ENCODE measurements around the gene COL4A2.

Gene COL4A2

DNA sequence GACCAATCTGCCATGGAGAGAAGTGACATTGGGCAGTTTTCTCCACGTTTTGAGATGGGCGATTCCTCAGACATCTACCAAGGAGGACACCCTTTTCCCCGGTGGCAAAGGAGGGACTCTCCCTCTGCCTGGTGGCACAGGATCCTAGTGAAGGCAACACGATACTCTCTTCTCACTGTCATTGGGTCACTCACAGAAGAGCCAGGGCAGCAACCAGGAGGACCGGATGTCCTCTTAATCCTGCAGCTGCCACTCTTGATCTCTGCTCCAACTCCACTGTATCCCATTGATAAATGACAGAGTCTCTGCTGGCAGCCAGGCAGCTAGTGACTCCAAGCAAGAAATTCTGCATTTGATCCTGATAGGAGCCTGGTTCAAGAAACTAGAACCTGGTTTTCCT lies 42.2 kb downstream of the COL4A2 start:
- TF ChIP-seq, protein P1, sequence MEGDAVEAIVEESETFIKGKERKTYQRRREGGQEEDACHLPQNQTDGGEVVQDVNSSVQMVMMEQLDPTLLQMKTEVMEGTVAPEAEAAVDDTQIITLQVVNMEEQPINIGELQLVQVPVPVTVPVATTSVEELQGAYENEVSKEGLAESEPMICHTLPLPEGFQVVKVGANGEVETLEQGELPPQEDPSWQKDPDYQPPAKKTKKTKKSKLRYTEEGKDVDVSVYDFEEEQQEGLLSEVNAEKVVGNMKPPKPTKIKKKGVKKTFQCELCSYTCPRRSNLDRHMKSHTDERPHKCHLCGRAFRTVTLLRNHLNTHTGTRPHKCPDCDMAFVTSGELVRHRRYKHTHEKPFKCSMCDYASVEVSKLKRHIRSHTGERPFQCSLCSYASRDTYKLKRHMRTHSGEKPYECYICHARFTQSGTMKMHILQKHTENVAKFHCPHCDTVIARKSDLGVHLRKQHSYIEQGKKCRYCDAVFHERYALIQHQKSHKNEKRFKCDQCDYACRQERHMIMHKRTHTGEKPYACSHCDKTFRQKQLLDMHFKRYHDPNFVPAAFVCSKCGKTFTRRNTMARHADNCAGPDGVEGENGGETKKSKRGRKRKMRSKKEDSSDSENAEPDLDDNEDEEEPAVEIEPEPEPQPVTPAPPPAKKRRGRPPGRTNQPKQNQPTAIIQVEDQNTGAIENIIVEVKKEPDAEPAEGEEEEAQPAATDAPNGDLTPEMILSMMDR (IDR thresholded peaks at IDR 0.05), result no peak
- Histone ChIP-seq H3K27ac (peak overlapping the region; percentile 89 to 96), H3K4me3 (no peak overlapping the region)
- peak; percentile 57 for DNase-seq (ENCODE audit: low spot score)

DNA sequence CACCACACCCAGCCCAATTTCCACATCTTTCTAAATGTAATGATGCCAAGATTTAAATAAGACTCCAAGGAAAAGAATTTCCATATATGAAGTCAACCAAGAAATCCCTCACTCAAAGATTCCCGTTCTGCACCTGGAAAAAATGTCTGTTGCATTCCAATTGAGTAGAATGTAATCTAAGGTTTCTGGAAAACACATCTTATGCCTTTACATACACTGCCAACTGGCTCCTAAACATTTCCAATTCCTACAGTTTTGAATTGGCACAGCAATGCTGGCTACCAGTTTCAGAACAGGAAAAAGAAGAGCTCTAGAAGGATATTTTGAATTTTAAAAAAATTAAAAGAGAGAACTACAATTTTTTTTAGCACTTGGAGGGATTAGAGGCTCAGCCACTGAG lies 43.0 kb downstream of the COL4A2 start:
- H3K27ac ChIP-seq, result peak overlapping the region; percentile 89 to 96
- TF ChIP-seq, protein P1 (IDR thresholded peaks at IDR 0.05), result no peak
- H3K4me3 ChIP-seq, result no peak overlapping the region
- DNase-seq (ENCODE audit: low spot score), result no peak

DNA sequence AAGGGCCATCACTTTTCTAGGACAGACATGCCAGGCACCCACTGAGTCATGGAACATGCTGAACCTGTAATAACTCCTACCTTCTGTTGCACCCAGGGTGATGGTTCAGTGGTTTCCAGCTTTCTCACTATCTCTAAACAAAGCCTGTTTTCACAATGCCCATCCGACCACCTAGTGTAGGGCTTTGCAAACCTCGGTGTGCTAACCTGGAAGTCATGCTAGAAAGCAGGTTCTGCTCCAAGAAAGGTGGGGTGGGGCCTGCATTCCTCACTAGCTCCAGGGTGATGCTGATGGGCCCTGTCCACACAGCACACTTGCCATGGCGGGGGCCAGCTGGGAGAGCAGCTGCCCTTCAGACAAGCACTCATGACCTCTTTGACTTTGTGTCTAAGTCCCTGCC lies 43.4 kb downstream of the COL4A2 start:
- TF ChIP-seq, protein P1 (IDR thresholded peaks at IDR 0.05), result no peak
- Histone ChIP-seq H3K4me3 (no peak overlapping the region), H3K27ac (peak overlapping the region; percentile 72 to 89)
- DNase-seq (ENCODE audit: low spot score), result peak; percentile 62

DNA sequence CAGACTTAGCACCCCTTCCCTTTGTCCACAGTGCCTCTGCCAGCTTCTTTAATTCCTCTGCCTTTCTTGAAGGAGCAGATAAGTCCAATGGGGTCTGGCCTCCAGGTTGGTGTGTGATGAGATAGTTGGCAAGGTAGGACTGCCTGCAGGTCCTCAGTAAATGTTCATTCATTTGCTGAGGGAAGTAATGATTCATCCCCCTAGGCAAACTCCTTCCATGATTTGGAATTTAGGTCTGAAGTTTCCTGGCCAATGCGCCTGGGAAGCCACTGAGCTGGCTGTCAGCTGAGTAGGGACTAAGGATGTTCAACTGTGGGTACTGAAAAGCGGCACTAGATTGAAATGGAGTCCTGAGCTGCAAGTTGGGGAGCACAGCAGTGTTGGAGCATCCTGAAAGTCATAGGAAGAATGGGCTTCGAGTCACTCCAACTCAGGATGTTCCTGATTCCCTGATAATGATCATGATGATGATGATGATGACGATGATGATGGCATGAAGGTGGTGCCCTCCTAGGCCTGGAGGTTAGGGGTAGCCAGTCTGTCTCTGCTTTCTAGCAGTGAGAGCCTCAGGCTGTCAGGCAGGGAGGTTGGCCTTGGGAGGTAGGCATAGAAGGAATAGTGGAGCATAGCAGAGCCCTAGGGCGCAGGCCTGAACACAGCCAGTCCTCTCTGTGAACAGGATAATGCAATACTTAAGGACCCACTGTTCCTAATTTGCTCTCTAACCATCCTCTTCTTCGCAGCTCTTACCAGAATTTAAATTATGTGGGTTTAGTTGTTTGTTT lies 44.7 kb downstream of the COL4A2 start:
- DNase-seq (ENCODE audit: low spot score), result peak; percentile 66
- peak overlapping the region; percentile 55 to 74 for H3K27ac ChIP-seq
- TF ChIP-seq, protein P1 (IDR thresholded peaks at IDR 0.05), result no peak
- H3K4me3 ChIP-seq, result no peak overlapping the region

DNA sequence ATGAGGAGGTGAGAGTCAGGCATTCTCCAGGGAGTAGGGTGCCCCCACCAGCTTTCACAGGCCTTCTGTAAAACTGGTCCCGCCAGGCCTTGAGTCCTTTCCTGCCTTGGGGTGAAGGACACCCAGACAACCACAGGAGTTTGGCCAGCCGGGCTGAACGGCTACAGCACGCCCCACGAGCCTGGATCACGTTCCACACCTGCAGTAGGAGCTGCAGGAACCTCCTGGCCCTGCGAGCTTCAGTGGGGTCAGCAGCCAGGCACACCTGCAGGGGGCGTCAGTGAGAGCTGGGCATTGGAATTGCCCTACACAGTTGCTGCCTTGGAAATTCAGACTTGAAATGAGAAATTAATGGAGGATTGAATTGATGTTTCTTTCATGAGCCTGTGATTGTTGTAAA lies 45.7 kb downstream of the COL4A2 start:
- DNase-seq (ENCODE audit: low spot score), result peak; percentile 62
- H3K27ac ChIP-seq, result peak overlapping the region; percentile 55 to 74
- TF ChIP-seq, protein P1 (IDR thresholded peaks at IDR 0.05), result no peak

DNA sequence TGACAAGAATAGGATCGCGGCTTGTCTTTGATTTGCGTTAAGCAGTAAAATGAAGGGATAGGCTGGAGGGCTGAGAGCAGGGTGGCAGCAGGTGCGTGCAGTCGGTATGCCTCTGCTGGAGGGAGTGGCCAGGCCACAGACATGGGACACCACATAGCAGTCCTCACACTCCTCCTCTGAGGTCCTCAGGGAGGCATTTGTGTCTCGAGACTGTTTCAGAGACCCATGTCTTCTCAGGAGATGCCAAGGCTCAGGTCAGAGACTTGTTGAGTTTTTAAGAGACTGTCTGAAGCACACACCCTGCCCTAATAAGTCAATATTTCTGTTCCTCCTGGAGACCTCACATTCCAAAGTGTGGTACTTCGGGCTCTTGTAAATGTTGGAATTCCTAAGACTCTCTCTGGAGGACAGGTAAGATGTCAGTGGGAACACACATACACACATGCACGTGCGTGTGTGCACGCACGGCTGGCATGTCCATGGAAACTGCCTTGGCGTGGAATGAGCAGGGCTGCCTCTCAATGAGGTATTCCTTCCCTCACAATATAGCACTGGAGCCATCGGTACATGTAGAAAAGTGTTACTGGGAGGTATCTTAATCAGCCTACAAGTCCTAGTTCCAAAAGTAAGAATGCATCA lies 46.4 kb downstream of the COL4A2 start:
- DNase-seq (ENCODE audit: low spot score), result no peak
- TF ChIP-seq, protein P1 (IDR thresholded peaks at IDR 0.05), result no peak
- peak overlapping the region; percentile 55 to 74 for H3K27ac ChIP-seq

More for the DNA sequence above, 45.7 kb downstream of the COL4A2 start:
- H3K4me3 ChIP-seq, result no peak overlapping the region

More for the DNA sequence above, 46.4 kb downstream of the COL4A2 start:
- no peak overlapping the region for H3K4me3 ChIP-seq

Measured in coronary artery (tissue), 2 donors.